CD4-positive, alpha-beta T cell treated with Interleukin-17A for 4 hours (primary cell): Measurements from ENCODE around the gene ZGPAT.
"Not testable (repeated sequence)": the region's sequence is repeated elsewhere in the genome, so short reads cannot be mapped to it uniquely, and the experiment has no call there.

Experiments used
- DNase-seq: peaks from one replicate; pipeline ENCODE4 v3.0.0-alpha.2; 2020; ENCODE audit warnings: mixed read lengths

Gene ZGPAT, protein sequence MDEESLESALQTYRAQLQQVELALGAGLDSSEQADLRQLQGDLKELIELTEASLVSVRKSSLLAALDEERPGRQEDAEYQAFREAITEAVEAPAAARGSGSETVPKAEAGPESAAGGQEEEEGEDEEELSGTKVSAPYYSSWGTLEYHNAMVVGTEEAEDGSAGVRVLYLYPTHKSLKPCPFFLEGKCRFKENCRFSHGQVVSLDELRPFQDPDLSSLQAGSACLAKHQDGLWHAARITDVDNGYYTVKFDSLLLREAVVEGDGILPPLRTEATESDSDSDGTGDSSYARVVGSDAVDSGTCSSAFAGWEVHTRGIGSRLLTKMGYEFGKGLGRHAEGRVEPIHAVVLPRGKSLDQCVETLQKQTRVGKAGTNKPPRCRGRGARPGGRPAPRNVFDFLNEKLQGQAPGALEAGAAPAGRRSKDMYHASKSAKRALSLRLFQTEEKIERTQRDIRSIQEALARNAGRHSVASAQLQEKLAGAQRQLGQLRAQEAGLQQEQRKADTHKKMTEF

DNA sequence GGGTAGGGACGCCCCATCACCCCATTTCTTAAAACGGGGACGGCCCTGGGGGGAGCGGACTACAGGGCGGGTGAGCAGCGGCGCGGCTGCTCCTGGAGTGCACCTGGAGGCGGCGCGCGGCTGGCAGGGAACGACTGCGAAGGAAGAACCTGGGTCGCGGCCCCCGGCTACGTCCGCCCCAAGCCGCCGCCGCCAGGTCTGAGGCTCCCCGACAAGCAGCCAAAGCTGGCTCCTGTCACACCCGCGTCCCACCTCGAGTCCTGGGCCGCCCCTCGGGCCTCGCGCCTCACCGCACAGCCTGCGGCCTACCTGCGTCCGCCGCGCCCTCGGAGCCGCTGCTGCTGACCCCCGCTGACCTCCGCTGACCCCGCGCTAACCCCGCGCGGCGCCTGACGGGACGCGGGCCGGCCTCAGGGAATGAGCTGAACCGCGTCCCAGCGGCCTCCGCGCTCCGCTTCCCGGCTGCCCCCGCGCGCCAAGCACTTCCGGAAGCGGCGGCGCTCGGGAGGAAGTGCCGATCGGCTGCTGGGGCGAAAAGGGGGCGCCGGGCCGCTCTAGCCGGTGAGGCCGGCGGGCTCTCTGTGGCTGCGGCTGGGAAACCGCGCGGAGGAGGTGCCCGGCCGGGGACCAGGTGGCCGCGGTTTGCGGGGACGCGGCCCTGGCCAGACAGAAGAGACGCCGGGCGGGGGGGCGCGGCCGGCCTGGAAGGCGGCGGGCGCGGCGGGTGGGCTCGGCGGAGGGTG, at the start of gene ZGPAT, which contains the start of gene ARFRP1:
ZGPAT (plus strand) TSS at position 482 of the 743 bp plus-strand sequence. CDS start 542 bp downstream, outside the sequence.
ARFRP1 (minus strand) TSS at position 419 of the 743 bp plus-strand sequence. CDS start 885 bp downstream, outside the sequence.
- DNase-seq = peak; percentile 92

DNA sequence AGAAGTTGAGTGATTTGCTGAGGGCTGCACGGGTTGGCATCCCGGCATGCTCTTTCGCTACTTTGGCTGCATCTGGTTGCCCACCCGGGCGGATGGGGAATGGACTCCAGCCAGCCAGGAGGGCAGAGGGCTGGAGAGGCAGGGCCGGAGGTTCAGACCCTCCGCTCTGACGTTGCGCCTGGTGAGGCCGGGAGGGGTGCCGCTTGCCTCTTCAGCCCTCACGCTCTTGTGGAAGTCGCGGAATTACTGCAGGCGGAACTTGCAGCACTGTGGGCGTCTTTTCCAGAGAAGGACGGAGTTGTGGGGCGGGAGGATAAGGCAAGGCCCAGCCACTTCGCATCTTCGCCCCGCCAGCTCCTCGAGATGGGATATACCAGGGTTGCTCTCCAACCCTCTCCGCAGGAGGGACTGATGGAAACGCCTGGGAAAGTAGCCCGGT, 49.1 kb upstream of the ZGPAT start:
- DNase-seq = no peak

DNA sequence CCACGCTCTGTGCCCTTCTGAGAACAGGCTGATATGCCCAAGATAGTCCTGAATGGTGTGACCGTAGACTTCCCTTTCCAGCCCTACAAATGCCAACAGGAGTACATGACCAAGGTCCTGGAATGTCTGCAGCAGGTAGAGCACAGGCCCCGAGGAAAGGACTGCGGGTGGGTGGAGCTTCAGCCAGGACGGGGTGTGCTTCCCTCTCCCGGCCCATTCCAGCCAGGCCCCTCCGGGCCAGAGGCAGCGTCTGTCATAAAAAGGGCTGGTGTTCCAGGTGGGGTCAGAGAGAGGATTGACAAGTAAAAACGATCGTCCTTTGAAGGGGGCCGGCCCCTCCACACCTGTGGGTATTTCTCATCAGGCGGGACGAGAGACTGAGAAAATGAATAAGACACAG, 48.5 kb upstream of the ZGPAT start:
- no peak for DNase-seq

DNA sequence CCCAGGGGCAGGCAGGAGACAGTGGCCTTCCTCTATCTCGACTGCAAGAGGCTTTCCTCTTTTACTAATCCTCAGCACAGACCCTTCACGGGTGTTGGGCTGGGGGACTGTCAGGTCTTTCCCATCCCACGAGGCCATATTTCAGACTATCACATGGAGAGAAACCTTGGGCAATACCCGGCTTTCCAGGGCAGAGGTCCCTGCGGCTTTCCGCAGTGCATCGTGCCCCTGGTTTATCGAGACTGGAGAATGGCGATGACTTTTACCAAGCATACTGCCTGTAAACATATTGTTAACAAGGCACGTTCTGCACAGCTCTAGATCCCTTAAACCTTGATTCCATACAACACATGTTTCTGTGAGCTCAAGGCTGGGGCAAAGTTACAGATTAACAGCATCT, 47.7 kb upstream of the ZGPAT start:
- not testable (repeated sequence) for DNase-seq

DNA sequence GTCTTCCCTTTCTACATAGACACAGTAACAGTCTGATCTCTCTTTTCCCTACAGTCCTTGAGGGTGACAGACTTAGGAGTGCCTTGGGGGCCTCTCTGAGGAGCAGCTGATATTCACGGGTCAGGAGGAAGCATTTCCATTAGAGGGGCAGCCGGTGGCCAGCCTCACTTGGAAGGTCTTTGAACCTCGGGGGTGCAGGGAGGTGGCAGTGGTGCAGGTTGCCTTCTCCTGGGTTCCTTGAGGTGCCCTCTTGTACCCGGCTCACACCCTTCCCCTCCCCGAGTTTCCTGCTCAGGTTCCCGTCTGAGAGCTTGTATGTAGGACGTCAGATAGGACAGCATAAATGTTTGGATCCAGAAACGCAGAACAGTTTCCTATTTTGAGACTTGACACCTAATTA, 47.2 kb upstream of the ZGPAT start:
- no peak for DNase-seq

DNA sequence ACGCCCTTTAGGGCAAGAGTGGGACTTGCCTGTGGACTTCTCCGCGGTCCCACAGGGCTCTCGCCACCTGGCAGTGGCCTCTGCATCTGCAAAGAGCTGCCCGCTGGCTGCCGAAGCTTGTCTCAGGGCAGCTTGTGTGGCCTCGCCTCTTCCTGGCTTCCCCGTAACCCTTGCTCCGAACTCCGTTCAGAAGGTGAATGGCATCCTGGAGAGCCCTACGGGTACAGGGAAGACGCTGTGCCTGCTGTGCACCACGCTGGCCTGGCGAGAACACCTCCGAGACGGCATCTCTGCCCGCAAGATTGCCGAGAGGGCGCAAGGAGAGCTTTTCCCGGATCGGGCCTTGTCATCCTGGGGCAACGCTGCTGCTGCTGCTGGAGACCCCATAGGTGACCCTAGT, 46.7 kb upstream of the ZGPAT start:
- DNase-seq = no peak

DNA sequence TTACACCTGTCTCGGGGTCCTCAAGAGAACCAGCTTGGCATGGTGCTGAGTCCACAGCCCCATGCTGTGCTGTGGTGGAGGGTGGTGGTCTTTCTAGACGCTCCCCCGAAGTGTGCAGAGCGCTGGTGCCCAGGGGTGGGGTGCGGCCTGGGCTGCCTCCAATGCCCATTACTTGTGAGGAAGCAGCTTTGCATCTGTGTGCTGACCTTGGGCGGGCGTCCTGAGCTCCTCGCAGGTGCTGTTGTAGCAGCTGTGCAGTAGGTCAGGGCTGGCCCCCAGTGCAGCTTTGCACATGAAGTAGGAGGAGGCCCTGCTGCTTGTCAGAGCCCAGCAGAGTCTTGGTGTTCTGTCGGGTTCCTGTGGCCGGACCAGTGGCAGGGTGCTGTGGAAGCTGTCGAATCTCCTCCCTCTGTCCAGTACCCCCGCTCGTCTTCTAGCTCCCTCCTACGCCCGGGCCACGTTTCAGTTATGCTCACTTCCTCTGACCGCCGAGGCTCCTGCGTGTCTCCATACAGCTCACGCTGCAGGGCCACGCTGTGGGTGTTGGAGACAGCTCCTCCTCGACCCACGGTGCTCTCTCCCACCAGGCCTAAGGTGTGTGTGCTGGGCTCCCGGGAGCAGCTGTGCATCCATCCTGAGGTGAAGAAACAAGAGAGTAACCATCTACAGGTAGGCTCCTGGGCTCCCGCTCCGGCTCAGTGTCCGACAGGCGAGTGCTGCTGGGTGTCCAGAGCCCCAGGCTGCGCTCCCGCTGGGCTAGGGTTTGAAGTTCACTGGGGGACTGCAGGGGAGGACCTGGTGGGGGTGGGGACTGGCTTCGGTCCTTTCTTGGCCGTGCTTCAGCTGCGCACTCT, 45.7 kb upstream of the ZGPAT start:
- DNase-seq = no peak

DNA sequence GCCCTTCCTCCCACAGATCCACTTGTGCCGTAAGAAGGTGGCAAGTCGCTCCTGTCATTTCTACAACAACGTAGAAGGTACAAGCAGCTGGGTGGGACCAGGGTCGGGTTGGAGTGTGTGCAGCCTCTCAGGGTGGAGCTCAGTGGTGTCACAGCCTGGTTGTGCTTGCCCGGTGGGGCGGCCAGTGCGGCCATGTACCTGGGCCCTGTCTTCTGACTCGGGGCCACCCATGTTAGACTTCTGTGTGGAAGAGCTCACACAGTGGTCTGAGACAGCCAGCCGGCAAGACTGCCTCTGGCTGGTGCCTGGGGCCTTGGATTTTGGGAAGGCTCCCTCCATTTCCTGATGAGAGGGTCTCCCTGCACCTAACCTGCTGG, 45.0 kb upstream of the ZGPAT start:
- no peak for DNase-seq

DNA sequence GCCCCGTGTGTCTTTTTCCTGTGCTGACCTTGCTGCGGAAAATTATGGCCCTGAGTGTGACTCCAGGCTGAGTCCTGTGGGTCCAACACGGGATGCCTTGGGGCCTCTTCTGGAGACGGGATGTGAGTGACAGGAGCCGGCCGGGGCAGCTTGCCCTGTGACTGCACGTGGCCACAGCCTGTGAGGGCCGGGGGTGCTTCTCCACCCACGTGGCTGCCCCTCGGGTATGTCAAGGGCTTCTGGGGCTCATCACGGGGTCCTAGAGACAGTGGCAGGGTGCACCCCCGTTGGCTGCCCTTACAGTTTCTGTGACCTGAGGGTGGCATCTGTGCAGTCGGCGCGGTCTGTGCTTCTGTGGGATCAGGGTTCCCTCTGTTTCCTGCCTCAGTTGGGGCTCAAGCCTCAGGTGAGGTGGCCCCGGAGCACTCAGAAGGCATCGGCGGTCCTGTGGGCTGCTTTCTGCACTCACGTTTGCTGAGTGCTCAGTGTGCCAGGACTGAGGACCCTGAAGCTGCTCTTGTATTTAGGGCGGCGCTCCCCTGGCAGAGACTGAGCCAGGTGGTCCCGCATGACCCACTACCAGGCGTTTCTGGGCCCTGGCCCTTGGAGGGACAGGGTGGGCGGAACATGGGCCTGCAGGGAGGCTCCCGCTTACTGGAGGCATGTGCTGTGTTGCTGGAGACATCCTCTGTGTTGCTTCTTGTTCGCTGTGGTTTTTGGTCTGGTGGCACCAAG, 44.3 kb upstream of the ZGPAT start:
- DNase-seq = no peak

DNA sequence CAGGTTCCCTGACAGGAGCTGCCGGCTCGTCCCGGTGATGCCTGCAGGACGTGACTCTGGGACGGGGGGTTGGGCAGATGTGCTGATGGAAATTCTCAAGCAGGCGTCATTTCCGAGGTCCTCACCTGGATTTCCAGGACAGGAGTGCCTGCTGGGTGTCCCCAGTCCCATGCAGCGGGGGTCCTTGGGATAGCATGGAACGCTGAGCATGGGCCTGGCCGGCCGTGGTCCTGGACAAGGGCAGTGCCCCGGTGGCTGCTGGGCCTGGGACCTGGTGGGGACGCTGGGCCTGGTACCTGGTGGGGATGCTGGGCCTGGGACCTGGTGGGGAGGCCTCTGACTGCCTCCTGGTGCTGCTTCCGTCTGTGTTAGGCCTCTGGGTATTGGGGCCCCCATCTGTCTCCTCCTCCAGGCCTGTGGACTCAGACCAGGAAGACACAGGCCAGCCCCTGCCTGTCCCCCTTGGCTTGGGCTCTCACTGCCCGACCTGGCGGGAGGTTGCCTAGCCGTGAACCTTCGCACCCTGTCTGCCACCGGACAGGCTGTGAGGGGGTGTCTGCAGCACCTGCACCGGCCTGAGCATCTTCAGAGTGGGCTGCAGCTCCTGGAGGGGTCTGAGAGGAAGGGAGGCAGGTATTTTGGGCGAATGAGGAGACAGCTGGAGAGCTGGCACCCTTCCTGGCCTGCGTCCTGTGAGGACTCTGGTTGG, 43.5 kb upstream of the ZGPAT start:
- no peak for DNase-seq

DNA sequence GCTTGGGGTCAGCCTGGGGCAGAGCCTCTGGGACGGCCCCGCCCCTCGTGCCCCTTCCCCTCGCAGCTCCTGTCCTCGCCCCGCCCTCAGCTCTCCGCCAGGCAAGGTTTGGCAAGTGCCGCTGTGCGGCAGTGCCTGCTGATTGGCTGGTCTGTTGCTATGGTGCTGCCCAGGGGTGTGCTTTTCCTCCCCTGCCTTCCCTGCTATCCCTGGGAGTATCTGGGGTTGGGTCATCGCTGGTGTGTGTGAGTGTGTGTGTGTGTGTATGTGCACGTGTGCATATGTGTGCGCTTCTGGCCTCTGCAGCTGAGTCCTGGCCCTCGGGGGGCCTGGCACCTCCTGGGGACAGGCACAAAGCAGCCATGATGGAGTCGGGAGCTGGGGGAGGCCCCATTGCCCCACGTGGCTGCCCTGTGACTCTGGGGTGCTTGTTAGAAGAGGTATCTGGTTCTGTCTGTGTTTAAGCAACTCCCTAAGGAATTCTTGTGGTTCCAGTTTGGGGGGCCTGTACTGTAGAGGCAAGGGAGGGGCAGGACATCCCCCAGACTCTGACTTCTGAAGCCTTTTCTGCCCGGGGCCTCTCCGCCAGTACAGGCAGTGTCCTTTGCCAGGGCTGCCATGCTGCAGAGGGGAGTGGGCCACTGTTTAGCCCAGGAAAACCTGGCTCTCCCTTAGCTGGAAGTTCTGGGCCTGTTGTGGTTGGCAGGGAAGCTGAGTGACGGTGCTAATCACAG, 42.8 kb upstream of the ZGPAT start:
- DNase-seq = no peak

DNA sequence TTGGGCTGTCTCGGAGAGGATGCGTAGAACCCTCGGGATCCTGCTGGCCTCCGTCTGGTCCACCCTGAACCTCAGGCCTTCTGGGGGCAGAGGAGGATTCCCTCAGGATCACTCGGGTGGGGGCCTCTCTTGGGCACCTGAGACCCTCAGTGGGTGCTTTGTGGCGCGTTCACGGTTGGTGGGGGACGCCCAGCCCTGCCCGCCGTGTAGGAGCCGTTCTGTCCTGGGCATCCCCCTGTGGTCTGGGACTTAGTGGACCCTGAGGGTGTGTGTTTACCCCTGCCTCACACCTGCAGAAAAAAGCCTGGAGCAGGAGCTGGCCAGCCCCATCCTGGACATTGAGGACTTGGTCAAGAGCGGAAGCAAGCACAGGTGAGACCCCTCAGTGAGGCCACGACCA, 42.1 kb upstream of the ZGPAT start:
- no peak for DNase-seq

DNA sequence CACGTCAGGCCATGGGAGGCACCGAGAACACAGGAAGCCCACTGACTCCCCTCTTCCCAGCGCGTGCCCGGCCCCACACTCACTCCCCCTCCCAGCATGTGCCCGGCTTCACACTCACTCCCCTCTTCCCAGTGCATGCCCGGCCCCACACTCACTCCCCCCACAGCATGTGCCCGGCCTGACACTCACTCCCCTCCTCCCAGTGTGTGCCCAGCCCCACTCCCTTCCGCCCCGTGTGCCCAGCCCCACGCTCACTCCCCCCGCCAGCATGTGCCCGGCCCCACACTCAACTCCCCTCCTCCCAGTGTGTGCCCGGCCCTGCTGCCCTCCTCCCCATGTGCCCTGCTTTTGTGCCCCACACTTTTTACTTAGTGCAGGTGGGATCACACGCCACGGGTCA, 40.0 kb upstream of the ZGPAT start:
- DNase-seq = no peak

DNA sequence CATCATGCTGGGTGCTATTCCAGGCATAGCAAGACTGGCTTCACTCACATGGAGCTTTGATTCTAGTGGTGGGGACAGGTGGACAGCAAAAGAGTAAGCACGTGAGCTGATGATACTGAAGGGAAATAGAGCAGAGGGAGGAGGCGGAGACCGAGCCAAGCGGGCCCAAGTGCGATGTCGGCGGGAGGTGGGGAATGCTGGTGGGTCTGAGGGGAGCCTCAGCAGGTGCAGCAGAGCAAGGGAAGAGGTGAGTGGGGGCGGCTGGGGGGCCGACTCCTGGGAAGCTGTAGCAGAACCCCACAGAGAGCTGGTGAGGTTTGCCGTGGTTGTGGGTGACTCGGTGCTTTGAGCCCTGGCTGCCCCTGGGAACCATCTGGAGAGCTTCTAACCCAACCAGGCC, 39.5 kb upstream of the ZGPAT start:
- no peak for DNase-seq

DNA sequence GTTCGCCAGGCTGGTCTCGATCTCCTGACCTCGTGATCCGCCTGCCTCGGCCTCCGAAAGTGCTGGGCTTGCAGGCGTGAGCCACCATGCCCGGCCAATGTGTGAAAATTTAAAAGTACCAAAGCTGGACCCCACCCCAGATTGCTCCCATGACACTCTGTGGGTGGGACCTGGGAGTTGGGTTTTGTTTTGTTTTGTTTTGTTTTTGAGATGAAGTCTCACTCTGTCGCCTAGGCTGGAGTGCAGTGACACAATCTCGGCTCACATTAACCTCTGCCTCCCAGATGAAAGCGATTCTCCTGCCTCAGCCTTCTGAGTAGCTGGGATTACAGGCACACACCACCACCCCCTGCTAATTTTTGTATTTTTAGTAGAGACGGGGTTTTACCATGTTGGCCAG, 36.1 kb upstream of the ZGPAT start:
- DNase-seq = not testable (repeated sequence)

DNA sequence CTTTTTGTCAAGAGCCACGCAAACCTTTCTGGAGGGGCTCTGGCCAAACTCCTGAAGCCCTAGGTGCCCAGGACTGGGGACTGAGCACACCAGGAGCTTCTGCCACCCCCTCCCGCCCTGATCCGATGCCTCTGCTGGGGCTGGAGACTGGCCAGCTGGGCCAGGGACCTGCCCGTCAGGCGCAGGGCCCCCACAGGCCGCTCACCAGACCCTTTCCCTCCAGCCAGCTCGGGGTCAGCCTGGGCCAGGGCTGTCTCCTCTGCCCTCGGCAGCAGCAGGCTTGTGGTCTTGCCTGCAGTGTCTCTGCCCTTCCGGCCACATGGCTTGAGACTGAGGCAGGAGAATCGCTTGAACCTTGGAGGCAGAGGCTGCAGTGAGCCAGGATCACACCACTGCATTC, 35.2 kb upstream of the ZGPAT start:
- no peak for DNase-seq

DNA sequence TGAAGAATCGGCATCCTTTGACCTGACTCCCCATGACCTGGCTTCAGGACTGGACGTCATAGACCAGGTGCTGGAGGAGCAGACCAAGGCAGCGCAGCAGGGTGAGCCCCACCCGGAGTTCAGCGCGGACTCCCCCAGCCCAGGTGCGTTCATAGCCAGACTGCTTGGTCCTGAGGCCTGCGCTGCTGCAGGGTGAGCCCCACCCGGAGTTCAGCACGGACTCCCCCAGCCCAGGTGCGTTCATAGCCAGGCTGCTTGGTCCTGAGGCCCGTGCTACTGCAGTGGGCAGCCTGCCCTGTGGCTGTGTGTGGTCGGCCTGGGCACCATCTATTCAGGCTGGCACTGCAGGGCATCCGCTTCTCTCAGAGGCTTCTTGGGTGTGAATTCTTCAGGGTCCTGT, 33.9 kb upstream of the ZGPAT start:
- no peak for DNase-seq

DNA sequence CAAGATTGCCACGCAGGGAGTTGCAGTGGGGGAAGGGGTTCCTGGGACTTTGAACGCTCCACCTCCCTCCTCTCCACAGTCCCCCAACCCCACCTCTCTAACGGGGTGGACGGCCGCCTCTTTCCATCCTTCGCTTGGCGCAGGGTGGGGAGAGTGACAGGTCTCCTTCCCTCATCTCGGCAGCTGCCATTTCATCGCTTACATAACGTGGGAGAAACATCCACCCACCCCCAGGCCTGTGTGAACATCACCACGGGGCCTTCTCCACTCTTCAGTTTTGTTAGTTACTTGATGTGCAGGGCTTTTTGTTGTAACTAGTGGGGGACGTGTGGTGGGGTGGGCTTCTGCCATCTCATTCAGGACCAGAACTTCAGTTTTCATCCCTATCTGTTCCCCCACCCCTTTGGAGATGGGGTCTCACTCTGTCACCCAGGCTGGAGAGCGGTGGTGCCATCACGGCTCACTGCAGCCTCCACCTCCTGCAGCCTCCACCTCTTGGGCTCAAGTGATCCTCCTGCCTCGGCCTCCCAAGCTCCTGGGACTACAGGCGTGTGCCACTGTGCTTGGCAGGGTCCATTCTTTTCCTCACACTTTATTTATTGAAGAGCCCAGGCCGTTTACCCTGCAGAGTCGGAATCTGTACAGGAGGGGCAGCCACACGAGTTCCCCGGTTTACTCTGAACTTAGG, 32.0 kb upstream of the ZGPAT start:
- no peak for DNase-seq

DNA sequence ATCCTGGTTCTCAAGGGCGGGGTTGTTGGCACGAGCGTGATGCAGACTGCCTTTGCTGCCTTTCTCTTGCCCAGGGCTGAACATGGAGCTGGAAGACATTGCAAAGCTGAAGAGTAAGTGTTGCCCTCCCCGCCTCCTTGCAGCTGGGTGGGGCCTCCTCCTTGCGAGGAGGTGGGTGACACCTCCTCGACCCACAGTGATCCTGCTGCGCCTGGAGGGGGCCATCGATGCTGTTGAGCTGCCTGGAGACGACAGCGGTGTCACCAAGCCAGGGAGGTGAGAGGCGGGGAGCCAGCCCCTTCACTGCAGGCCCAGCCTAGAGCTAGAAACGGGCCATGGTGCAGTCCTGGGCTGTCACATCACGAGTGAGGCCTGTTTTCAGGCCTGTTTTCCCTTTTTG, 29.8 kb upstream of the ZGPAT start:
- no peak for DNase-seq
